A673 (cell line): ENCODE data around the gene WNT6. TPM values are rescaled to one million over a fixed set of nuclear protein-coding genes. Genes with fewer than 3 reads are reported as not detected.

Experiments
- BruUV-seq: library from RNA; stranded (reverse); fragments of 400-500 nt; replicated peaks from 2 replicates; lab custom pipeline; 2021; lab: Mats Ljungman, UMichigan
- CTCF ChIA-PET: fragments of 300-600 bp; sonication (Branson Sonifier 250); formaldehyde crosslinking; loops from one replicate; lab custom pipeline; 2022; ENCODE audit warnings: antibody characterized with exemption; lab: Charles Lee
- POLR2A ChIA-PET: fragments of 300-600 bp; sonication (Branson Sonifier 250); formaldehyde crosslinking; loops from one replicate; lab custom pipeline; 2022; ENCODE audit warnings: antibody characterized with exemption; ENCODE audit not compliant: low non-redundant PET; lab: Charles Lee
- DNase-seq: peaks from one replicate; pipeline ENCODE4 v3.0.0-alpha.2; 2015; ENCODE audit warnings: low spot score
- H3K27ac ChIP-seq: fragments of 200-600 bp; sonication (generic); 2 replicates; pipeline ENCODE4 v1.5.1; 2016; ENCODE audit warnings: mixed run types, low read depth, mild to moderate bottlenecking, mixed read lengths, antibody characterized with exemption, low read length; ENCODE audit not compliant: poor library complexity, severe bottlenecking
- H3K27me3 ChIP-seq: fragments of 200-600 bp; sonication (generic); replicated peaks from 2 replicates; pipeline ENCODE4 v1.6.1; 2017; ENCODE audit warnings: mixed run types, low read depth, mild to moderate bottlenecking, mixed read lengths, antibody characterized with exemption, low read length; ENCODE audit not compliant: insufficient read depth, poor library complexity
- H3K36me3 ChIP-seq: fragments of 200-600 bp; sonication (generic); 2 replicates; pipeline ENCODE4 v1.6.1; 2016; ENCODE audit warnings: mixed run types, mild to moderate bottlenecking, mixed read lengths, antibody characterized with exemption, low read length; ENCODE audit not compliant: insufficient read depth, poor library complexity, severe bottlenecking
- H3K4me1 ChIP-seq: fragments of 200-600 bp; sonication (generic); 2 replicates; pipeline ENCODE4 v1.6.1; 2017; ENCODE audit warnings: mixed run types, mild to moderate bottlenecking, mixed read lengths, antibody characterized with exemption, low read length; ENCODE audit not compliant: insufficient read depth, poor library complexity, severe bottlenecking
- H3K4me3 ChIP-seq: fragments of 200-600 bp; sonication (generic); 2 replicates; pipeline ENCODE4 v1.5.1; 2016; ENCODE audit warnings: low read depth, mixed run types, mild to moderate bottlenecking, mixed read lengths, low read length; ENCODE audit not compliant: poor library complexity, severe bottlenecking
- H3K9me3 ChIP-seq: fragments of 200-600 bp; sonication (generic); 2 replicates; pipeline ENCODE4 v1.6.1; 2016; ENCODE audit warnings: mixed run types, low read depth, mild to moderate bottlenecking, mixed read lengths, antibody characterized with exemption, low read length; ENCODE audit not compliant: poor library complexity, severe bottlenecking
- CTCF ChIP-seq: fragments of 300-800, 200-600 bp; sonication (generic); conservative IDR thresholded peaks from 2 replicates; pipeline ENCODE4 v1.5.1; 2017; ENCODE audit warnings: low read depth, mild to moderate bottlenecking, antibody characterized with exemption, low read length, moderate library complexity, mixed read lengths
- EZH2 ChIP-seq: fragments of 200-600 bp; sonication (generic); IDR thresholded peaks from 2 replicates; pipeline ENCODE4 v1.6.1; 2017; ENCODE audit warnings: borderline replicate concordance, low read depth, mild to moderate bottlenecking, mixed read lengths, antibody characterized with exemption, low read length; ENCODE audit not compliant: poor library complexity, severe bottlenecking
- intact Hi-C: fragments of 100-400 bp; cut with micrococcal nuclease; formaldehyde crosslinking; loops from one replicate; pipeline ENCODE4 v1.10.0; 2022; ENCODE audit not compliant: unreplicated experiment
- total RNA-seq: library from RNA; stranded (reverse); gene quantifications from 2 replicates; pipeline ENCODE4 v1.2.3, GENCODE V29; 2021

The WNT6 gene
- total RNA-seq, 1 experiment from 2014 or later: not detected

- peaks cover 13% of the 10 kb centered on the region for H3K4me1 ChIP-seq
- H3K36me3 ChIP-seq: no peaks in the 10 kb centered on the region
- no peaks in the 10 kb centered on the region for H3K9me3 ChIP-seq
- intact Hi-C loops: no loop called here
- no peak for DNase-seq
- H3K27me3 ChIP-seq: no peaks in the 10 kb centered on the region
- no TSS peak for BruUV-seq
- H3K27ac ChIP-seq: no peak overlapping the region
- CTCF ChIA-PET: no interaction called here
- POLR2A ChIA-PET: no interaction called here
- TF ChIP-seq CTCF (no peak), EZH2 (no peak)
- no peak overlapping the region for H3K4me3 ChIP-seq
Observed at GRCh38 chr2:218890369-218890768, 30.8 kb downstream of the WNT6 start.

GRCh38 chr2:218891275-218892135 lies 31.9 kb downstream of the WNT6 start:
- no peak for DNase-seq
- Histone ChIP-seq H3K27ac (no peak overlapping the region), H3K9me3 (no peaks in the 10 kb centered on the region), H3K4me3 (no peak overlapping the region), H3K36me3 (no peaks in the 10 kb centered on the region), H3K27me3 (no peaks in the 10 kb centered on the region), H3K4me1 (peaks cover 14% of the 10 kb centered on the region)
- TF ChIP-seq EZH2: no peak
- no peak for TF ChIP-seq CTCF
- ChIA-PET CTCF (interaction anchor here (0.7 to 1.8 kb wide), 3 partner anchors 13 to 31 kb away, joined by 3 to 9 read pairs (median 4); no protein-coding TSS in a partner anchor), POLR2A (no interaction called here)
- BruUV-seq: no TSS peak
- intact Hi-C loops: no loop called here

GRCh38 chr2:218892693-218893348 lies 33.2 kb downstream of the WNT6 start:
- TF ChIP-seq CTCF (peak; percentile 67), EZH2 (no peak)
- no TSS peak for BruUV-seq
- POLR2A ChIA-PET: interaction anchor here (0.6 kb wide), 1 partner anchor 14 kb away, joined by 3 read pairs; no protein-coding TSS in a partner anchor
- CTCF ChIA-PET: interaction anchor here (0.5 to 1.8 kb wide), 5 partner anchors 10 to 59 kb away, joined by 3 to 9 read pairs (median 4); no protein-coding TSS in a partner anchor
- H3K27ac ChIP-seq: no peak overlapping the region
- peaks cover 12% of the 10 kb centered on the region for H3K27me3 ChIP-seq
- intact Hi-C loops: no loop called here
- peak; percentile 84 for DNase-seq
- H3K4me3 ChIP-seq: peak overlapping the region; percentile 45
- H3K9me3 ChIP-seq: no peaks in the 10 kb centered on the region
- H3K4me1 ChIP-seq: peaks cover 27% of the 10 kb centered on the region
- H3K36me3 ChIP-seq: no peaks in the 10 kb centered on the region
